Measurements from ENCODE around the gene PRELID2.

PRELID2 gene

DNA sequence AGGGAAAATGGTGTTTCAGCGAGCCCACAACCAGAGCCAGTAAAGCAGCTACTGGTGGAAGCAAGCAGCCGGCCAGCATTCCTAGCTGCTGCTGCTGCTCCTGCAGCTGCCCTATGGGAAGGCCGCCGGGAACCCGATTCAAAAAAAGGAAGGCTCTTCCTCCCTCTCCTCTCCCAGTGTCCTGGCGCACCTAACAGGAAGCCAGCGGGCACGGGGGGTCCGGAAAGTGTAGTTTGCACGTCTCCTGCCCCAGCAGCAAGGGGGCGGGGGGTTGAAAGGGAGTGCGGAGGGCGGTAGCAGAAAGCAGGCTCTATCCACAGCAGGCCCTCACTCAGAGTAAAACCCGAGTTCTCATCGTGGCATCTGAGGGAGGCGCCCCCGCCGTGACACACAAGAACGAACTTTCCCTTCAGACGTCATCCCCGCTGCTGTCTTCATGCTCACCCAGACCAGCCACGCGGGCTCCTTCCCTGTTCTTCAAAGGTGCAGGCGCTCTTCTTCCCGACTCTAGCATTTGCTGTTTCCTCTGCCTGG is 21.2 kb upstream of the PRELID2 start:
- Histone ChIP-seq H3K4me1 (ENCODE audit: control insufficient read depth, insufficient read depth, low read length, unreplicated experiment) (peaks cover 12% of the 10 kb centered on the region), H2AFZ (ENCODE audit: low read length, unreplicated experiment) (peak overlapping the region; percentile 23), H3K36me3 (ENCODE audit: insufficient read depth, low read length) (no peaks in the 10 kb centered on the region), H3K27me3 (ENCODE audit: insufficient read depth, low read length) (no peaks in the 10 kb centered on the region), H3K27ac (ENCODE audit: low read depth, low read length) (no peak overlapping the region), H3K4me3 (ENCODE audit: low read depth, low read length) (peak overlapping the region; percentile 19; the same call in 1 of the 2 replicates), H3K79me2 (ENCODE audit: control insufficient read depth, insufficient read depth, low read length, unreplicated experiment) (no peaks in the 10 kb centered on the region)

GRCh38 chr5:145855763-145856267 is 20.7 kb upstream of the PRELID2 start:
- H3K27ac ChIP-seq (ENCODE audit: low read depth, low read length): no peak overlapping the region

GRCh38 chr5:145854651-145855258 is 19.6 kb upstream of the PRELID2 start:
- Histone ChIP-seq H3K27me3 (ENCODE audit: insufficient read depth, low read length) (no peaks in the 10 kb centered on the region), H2AFZ (ENCODE audit: low read length, unreplicated experiment) (peak overlapping the region; percentile 63), H3K4me3 (ENCODE audit: low read depth, low read length) (no peak overlapping the region), H3K4me1 (ENCODE audit: control insufficient read depth, insufficient read depth, low read length, unreplicated experiment) (peaks cover 12% of the 10 kb centered on the region), H3K27ac (ENCODE audit: low read depth, low read length) (no peak overlapping the region), H3K36me3 (ENCODE audit: insufficient read depth, low read length) (no peaks in the 10 kb centered on the region), H3K79me2 (ENCODE audit: control insufficient read depth, insufficient read depth, low read length, unreplicated experiment) (no peaks in the 10 kb centered on the region)

More at GRCh38 chr5:145855763-145856267, 20.7 kb upstream of the PRELID2 start:
- no peaks in the 10 kb centered on the region for H3K79me2 ChIP-seq (ENCODE audit: control insufficient read depth, insufficient read depth, low read length, unreplicated experiment)
- H3K27me3 ChIP-seq (ENCODE audit: insufficient read depth, low read length): no peaks in the 10 kb centered on the region
- no peaks in the 10 kb centered on the region for H3K36me3 ChIP-seq (ENCODE audit: insufficient read depth, low read length)
- H3K4me3 ChIP-seq (ENCODE audit: low read depth, low read length): no peak overlapping the region
- peaks cover 12% of the 10 kb centered on the region for H3K4me1 ChIP-seq (ENCODE audit: control insufficient read depth, insufficient read depth, low read length, unreplicated experiment)
- peak overlapping the region; percentile 23 for H2AFZ ChIP-seq (ENCODE audit: low read length, unreplicated experiment)

DNA sequence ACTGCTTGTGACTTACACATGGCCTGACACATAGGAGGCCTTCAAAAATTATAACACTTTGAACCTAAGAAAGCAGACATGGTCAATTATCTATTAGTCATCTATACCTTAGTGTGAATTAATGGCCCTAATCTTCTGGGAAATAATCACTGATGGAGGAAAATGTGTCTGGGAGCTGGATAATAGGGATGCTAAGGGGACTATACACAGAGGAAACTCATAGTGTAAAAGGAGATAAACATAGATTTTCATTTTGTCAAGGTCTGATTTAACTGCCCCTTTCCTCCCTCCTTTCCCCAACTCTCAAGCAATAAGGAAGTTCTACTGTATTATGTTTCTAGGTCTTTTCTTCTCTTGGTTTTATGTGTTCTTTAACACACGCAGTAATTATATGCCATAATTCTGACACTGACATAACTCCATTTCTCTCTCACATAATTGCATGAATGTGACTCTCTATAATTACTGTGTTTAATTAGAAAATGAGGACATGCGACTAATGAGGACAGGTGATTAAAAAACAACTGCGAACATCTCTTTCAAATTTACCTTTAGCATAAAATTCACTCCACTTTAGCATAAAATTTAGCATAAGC is 18.7 kb upstream of the PRELID2 start:
- no peaks in the 10 kb centered on the region for H3K27me3 ChIP-seq (ENCODE audit: insufficient read depth, low read length)
- peaks cover 18% of the 10 kb centered on the region for H3K4me1 ChIP-seq (ENCODE audit: control insufficient read depth, insufficient read depth, low read length, unreplicated experiment)
- no peak overlapping the region for H2AFZ ChIP-seq (ENCODE audit: low read length, unreplicated experiment)
- H3K27ac ChIP-seq (ENCODE audit: low read depth, low read length): no peak overlapping the region
- no peaks in the 10 kb centered on the region for H3K79me2 ChIP-seq (ENCODE audit: control insufficient read depth, insufficient read depth, low read length, unreplicated experiment)
- H3K4me3 ChIP-seq (ENCODE audit: low read depth, low read length): no peak overlapping the region
- no peaks in the 10 kb centered on the region for H3K36me3 ChIP-seq (ENCODE audit: insufficient read depth, low read length)

DNA sequence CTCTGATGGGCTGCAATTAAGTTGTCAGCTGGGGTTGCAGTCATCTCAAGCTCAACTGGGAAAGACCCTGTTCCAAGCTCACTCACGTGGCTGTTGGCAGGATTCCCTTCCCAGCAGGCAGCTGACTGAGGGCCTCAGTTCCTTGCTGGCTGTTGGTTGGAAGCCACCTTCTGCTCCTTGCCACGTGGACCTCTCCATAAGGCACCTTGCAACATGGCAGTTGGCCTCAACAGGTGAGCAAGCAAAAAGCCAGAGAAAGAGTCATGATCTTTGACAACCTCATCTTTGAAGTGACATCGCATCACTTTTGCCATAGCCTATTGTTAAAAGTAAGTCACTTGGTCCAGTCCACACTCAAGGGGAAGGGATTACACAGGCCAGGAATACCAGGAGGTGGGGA is 17.8 kb upstream of the PRELID2 start:
- Histone ChIP-seq H2AFZ (ENCODE audit: low read length, unreplicated experiment) (no peak overlapping the region), H3K27me3 (ENCODE audit: insufficient read depth, low read length) (no peaks in the 10 kb centered on the region), H3K36me3 (ENCODE audit: insufficient read depth, low read length) (no peaks in the 10 kb centered on the region), H3K27ac (ENCODE audit: low read depth, low read length) (no peak overlapping the region), H3K4me1 (ENCODE audit: control insufficient read depth, insufficient read depth, low read length, unreplicated experiment) (peaks cover 27% of the 10 kb centered on the region), H3K4me3 (ENCODE audit: low read depth, low read length) (no peak overlapping the region), H3K79me2 (ENCODE audit: control insufficient read depth, insufficient read depth, low read length, unreplicated experiment) (no peaks in the 10 kb centered on the region)

- Histone ChIP-seq H3K36me3 (ENCODE audit: insufficient read depth, low read length) (no peaks in the 10 kb centered on the region), H3K4me3 (ENCODE audit: low read depth, low read length) (no peak overlapping the region), H3K79me2 (ENCODE audit: control insufficient read depth, insufficient read depth, low read length, unreplicated experiment) (no peaks in the 10 kb centered on the region), H3K27ac (ENCODE audit: low read depth, low read length) (no peak overlapping the region), H3K27me3 (ENCODE audit: insufficient read depth, low read length) (no peaks in the 10 kb centered on the region), H2AFZ (ENCODE audit: low read length, unreplicated experiment) (no peak overlapping the region), H3K4me1 (ENCODE audit: control insufficient read depth, insufficient read depth, low read length, unreplicated experiment) (peaks cover 21% of the 10 kb centered on the region)
Observed at GRCh38 chr5:145848854-145849253, 13.7 kb upstream of the PRELID2 start.

DNA sequence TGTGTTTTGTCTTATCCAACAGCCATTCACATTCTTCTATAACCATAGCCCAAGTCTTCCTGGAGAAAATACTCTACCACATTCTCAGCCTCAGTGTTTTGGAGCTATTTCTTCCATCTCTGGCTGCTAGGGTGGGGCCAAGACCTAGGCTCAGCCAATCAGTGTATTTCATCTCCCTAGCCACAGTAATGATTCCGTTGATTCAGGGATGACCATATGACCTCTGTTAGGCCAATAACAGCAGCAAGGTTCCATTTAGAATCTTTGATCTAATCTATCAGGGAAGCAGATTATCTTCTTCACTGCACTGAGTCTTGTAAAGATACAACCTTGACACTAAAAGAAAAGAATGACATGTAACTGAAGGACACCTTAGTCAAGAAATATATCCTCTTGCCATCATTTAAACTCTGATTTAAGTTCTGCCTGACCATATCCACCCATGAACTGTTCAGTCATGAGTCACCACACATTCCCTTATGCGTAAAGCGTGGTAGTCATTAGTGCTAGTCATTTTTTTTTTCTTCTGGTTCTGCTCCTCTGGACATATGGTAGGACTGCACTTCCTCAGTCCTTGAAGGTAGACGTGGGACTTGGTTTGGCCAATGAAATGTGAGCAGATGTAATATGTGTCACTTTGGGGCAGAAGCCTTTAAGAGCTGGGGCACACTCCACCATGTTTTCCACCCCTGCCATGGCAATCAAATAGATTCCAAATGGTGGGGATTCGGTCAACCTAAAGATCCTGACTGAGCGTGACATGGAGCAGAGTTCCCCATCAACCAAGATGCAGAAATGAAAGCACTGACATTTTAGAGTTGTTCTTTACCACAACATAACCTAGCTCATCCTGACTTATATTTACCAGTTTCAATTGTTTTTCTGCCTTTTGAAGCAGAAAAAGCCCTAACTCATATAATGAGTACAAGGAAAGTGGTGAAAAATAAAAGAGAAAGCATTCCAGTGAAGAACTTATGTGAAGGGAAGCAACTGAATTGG is 12.7 kb upstream of the PRELID2 start:
- peaks cover 21% of the 10 kb centered on the region for H3K4me1 ChIP-seq (ENCODE audit: control insufficient read depth, insufficient read depth, low read length, unreplicated experiment)
- H3K27ac ChIP-seq (ENCODE audit: low read depth, low read length): peak overlapping the region; percentile 21
- no peaks in the 10 kb centered on the region for H3K79me2 ChIP-seq (ENCODE audit: control insufficient read depth, insufficient read depth, low read length, unreplicated experiment)
- H3K4me3 ChIP-seq (ENCODE audit: low read depth, low read length): no peak overlapping the region
- no peak overlapping the region for H2AFZ ChIP-seq (ENCODE audit: low read length, unreplicated experiment)
- H3K27me3 ChIP-seq (ENCODE audit: insufficient read depth, low read length): no peaks in the 10 kb centered on the region
- no peaks in the 10 kb centered on the region for H3K36me3 ChIP-seq (ENCODE audit: insufficient read depth, low read length)

DNA sequence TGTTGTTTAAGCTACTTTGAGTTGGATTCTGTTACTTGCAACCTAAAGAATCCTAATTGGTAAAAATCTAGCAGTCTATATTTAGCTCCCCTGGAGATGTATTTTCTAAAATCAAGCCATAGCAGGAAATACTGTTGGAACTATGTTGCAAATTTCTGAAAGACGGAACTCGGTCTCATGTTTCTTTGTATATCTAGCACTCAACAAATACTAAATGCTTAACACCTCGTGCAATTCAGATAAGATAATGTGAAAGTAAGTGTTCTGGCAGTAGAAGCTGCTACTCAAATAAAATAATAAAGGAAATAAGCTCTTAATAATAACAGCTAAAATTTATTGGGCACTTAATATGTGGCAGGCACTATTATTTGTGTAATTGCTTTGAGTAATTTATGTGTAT is 10.9 kb upstream of the PRELID2 start:
- Histone ChIP-seq H3K27me3 (ENCODE audit: insufficient read depth, low read length) (no peaks in the 10 kb centered on the region), H3K4me1 (ENCODE audit: control insufficient read depth, insufficient read depth, low read length, unreplicated experiment) (peaks cover 21% of the 10 kb centered on the region), H3K79me2 (ENCODE audit: control insufficient read depth, insufficient read depth, low read length, unreplicated experiment) (no peaks in the 10 kb centered on the region), H3K36me3 (ENCODE audit: insufficient read depth, low read length) (no peaks in the 10 kb centered on the region), H2AFZ (ENCODE audit: low read length, unreplicated experiment) (no peak overlapping the region), H3K27ac (ENCODE audit: low read depth, low read length) (no peak overlapping the region), H3K4me3 (ENCODE audit: low read depth, low read length) (no peak overlapping the region)

DNA sequence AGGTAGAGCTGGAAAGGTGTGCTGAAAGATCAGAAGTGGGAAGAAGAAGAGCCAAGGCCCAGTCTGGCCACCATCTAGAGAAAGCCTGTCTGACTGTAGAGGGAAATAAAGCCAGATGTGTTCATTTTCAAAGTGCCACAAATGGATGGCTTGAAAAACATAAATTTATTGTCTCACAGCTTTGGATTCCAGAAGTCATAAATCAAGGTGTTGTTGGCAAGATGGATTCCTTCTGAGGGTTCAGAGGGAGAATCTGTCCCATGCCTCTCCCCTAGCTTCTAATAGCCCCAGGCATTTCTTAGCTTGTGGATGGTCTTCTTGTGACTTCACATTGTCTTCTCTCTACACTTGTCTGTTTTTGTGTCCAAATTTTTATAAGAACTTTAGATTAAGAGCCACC is 6.2 kb upstream of the PRELID2 start:
- H2AFZ ChIP-seq (ENCODE audit: low read length, unreplicated experiment): no peak overlapping the region
- no peaks in the 10 kb centered on the region for H3K79me2 ChIP-seq (ENCODE audit: control insufficient read depth, insufficient read depth, low read length, unreplicated experiment)

GRCh38 chr5:145840458-145841132 is 5.5 kb upstream of the PRELID2 start:
- Histone ChIP-seq H2AFZ (ENCODE audit: low read length, unreplicated experiment) (no peak overlapping the region), H3K27ac (ENCODE audit: low read depth, low read length) (no peak overlapping the region), H3K4me3 (ENCODE audit: low read depth, low read length) (no peak overlapping the region), H3K36me3 (ENCODE audit: insufficient read depth, low read length) (no peaks in the 10 kb centered on the region), H3K79me2 (ENCODE audit: control insufficient read depth, insufficient read depth, low read length, unreplicated experiment) (no peaks in the 10 kb centered on the region), H3K27me3 (ENCODE audit: insufficient read depth, low read length) (no peaks in the 10 kb centered on the region), H3K4me1 (ENCODE audit: control insufficient read depth, insufficient read depth, low read length, unreplicated experiment) (peaks cover 4% of the 10 kb centered on the region)

More for the DNA sequence above, 6.2 kb upstream of the PRELID2 start:
- Histone ChIP-seq H3K27me3 (ENCODE audit: insufficient read depth, low read length) (no peaks in the 10 kb centered on the region), H3K27ac (ENCODE audit: low read depth, low read length) (no peak overlapping the region), H3K4me1 (ENCODE audit: control insufficient read depth, insufficient read depth, low read length, unreplicated experiment) (no peaks in the 10 kb centered on the region), H3K36me3 (ENCODE audit: insufficient read depth, low read length) (no peaks in the 10 kb centered on the region), H3K4me3 (ENCODE audit: low read depth, low read length) (no peak overlapping the region)

Data from ACC112 (cell line).